HG03571 (cell line): ENCODE results near the gene NDC80.

ENCODE experiments used
- ATAC-seq: cut with Tn5 transposase; IDR thresholded peaks from one replicate; pipeline ENCODE4 v1.9.1; 2021; ENCODE audit not compliant: unreplicated experiment

Gene NDC80

DNA sequence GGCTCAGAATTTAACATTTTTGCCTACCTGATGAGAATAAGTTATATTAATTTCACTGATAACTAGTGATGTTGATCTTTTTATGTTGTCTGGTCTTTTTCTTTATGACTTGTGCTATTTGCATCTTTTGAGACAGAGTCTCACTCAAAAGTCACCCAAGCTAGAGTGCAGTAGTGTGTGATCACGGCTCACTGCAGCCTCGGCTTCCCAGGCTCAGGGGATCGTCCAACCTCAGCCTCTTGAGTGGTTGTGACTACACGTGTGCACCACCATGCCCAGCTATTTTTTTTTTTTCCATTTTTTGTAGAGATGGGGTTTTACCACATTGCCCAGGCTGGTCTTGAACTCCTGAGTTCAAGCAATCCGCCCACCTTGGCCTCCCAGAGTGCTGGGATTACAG lies 91.6 kb downstream of the NDC80 start:
- ATAC-seq, result no peak
